Head of caudate nucleus (tissue), 42 donors: ENCODE data around the gene FOXJ1.
"Not testable (repeated sequence)": the region's sequence is repeated elsewhere in the genome, so short reads cannot be mapped to it uniquely, and the experiment has no call there.

Source experiments
- DNase-seq, 42 donors: peaks; one replicate each; pipeline versions ENCODE4 v3.0.0 to v3.0.0-alpha.2; 2020 to 2021; ENCODE audit warnings: mixed read lengths in 7 of 42
- intact Hi-C: fragments of 100-400 bp; cut with DNase I; formaldehyde crosslinking; loops from one replicate; pipeline ENCODE4 v1.15.0; 2022

The FOXJ1 gene, protein sequence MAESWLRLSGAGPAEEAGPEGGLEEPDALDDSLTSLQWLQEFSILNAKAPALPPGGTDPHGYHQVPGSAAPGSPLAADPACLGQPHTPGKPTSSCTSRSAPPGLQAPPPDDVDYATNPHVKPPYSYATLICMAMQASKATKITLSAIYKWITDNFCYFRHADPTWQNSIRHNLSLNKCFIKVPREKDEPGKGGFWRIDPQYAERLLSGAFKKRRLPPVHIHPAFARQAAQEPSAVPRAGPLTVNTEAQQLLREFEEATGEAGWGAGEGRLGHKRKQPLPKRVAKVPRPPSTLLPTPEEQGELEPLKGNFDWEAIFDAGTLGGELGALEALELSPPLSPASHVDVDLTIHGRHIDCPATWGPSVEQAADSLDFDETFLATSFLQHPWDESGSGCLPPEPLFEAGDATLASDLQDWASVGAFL

DNA sequence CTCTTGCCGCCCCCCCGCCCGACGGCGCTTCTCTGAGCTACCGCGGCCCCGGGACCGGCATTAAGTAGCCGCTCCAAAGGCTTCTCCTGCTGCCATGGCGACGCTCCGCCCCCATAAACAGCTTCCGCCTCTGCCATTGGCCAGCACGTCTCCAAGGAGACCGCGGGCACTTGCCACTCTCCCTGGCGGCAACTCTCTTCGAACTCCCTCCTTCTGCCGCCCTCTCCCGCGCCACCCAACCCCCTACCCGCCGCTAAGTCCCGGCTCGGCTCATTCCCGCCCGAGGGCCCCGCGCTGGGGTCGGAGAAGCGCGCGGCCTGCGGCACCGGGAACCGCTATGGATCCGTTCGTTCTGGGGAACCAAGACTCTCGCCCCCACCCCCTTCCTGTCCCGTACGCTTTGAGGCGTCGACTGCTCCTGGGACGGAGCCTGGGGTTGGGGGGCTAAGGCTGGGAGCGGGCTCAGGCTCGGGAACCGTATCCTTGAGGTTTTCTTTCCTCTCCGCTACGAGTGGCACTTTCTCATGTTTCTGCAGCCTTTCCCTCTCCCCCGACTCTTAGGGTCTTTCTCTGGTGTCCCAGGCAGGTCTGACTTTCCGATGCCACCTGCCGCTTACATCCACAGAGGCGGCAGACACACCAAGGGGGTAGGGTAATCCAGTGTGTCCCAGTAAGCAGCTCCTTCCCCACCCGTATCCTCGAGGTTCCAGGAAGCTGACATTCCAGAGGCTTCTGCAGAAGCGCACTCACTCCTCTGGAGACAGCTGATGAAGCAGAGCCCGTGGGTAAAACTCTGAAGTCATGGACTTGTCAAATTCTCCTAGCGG is at the start of gene FOXJ1:
TSS of gene FOXJ1 (minus strand) at position 34 of the 827 bp plus-strand sequence. CDS start 850 bp downstream, outside the sequence.
- intact Hi-C loops, result no loop called here
- DNase-seq, result peak; percentile 83 to 96 (median 93)

DNA sequence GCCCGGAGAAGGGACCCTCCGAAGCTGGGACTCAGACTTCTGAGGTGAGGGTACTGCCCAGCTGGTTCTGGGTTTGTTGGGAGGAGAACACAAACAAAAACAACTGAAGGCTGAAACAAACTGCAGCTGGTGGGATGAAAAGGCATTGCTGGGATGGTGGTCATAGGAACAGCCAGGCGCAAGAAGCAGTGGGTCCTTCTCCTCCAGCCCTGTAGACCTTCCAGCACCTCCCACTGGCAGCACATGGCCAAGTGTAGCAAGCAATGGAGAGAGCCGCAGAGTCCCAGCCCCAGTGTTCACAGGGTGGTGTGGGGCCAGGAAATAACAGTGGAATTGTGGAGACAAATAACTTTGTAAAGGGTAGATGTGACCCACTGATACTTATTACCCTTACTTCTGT is 48.7 kb upstream of the FOXJ1 start:
- intact Hi-C loops, result loop anchor here (10.0 kb wide), 2 partner anchors 55 to 85 kb away; no protein-coding TSS in a partner anchor
- DNase-seq, result no peak

DNA sequence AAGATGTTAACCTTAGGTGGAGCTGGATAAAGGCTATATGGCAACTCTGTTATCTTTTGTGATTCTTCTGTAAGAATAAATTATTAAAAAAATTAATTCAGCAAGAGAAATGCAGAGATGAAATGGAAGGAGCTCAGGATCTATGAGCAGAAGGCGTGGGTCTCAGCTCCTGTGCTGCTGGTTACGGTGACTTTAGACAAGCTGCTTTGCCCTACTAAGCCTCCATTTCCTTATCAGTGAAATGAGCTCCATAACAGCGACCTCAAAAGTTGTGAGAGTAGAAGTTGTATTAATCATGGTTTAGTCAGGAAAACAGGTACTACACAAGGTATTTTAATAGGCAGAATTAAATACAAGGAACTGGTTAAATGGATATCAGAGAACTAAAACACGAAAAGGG is 48.2 kb upstream of the FOXJ1 start:
- DNase-seq, result no peak
- intact Hi-C loops, result loop anchor here (10.0 kb wide), 2 partner anchors 54 to 86 kb away; no protein-coding TSS in a partner anchor

DNA sequence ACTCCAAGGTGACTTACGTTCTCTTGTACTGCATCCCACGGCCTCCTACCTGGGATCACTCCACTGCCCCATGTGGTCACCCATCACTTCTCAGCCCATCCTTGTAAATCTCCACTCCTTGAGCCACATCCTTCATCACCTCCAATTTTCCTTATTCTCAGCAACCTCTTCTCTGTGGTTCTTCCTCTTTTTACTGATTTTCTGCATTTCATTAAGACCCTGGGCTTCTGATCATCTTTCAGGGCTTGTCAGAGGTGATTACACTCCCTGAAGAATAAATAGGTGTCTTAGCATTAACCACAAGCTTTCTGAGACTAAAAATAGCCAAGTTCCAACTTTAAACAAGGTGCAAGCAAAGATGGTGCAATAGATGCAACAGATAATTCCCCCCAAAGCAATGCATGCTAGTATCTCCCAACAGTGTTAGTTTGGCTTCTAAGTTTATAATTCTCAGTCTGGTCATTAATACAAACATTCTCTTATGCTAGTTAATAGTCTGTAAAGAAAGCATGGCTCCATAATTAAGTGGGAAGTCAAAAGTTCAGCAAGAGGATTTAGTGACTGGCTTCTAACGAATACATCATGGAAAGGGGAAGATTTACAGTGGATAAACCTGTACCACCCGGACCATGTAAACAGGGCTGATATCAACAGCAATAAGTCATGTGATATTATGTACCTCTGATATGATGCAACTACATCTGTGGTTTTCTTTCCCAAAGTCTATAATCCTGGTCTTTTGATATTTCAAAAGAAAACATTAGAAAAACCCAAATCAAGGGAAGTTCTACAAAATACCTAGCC is 47.4 kb upstream of the FOXJ1 start:
- no peak for DNase-seq
- intact Hi-C loops, result loop anchor here (10.0 kb wide), 2 partner anchors 54 to 86 kb away; no protein-coding TSS in a partner anchor

DNA sequence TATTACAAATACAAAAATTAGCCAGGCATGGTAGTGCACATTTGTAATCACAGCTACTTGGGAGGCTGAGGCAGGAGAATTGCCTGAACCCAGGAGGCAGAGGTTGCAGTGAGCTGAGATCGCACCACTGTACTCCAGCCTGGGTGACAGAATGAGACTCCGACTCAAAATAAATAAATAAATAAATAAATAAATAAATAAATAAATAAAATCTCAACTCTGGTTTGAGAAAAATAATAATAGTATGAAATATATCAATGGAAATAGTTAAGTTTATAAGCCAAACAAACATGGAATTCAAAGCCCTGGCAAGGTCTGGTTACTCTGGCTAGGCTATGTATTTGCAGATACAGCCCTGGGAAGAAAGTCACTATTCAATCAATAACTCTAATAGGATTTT is 45.7 kb upstream of the FOXJ1 start:
- intact Hi-C loops, result loop anchor here (10.0 kb wide), 2 partner anchors 52 to 88 kb away; no protein-coding TSS in a partner anchor

DNA sequence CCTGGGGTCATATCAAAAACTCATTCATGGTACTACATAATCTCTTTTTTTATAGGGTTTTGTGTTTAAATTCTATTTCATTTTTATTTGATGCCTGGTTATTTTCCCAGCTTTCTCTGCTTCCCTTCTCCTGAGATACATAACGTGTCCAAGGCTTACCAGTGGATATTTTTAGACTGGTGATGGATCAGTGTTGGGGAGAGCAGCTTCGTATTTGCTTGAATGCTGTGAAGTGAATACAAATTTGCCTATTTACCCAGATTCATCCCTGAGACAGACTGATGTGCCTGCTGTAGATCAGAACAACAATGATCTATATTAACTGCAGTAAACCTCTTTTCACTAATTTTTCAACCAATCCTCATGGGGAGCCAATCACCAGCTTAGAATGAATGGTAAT is 43.2 kb upstream of the FOXJ1 start:
- no peak for DNase-seq
- intact Hi-C loops, result loop anchor here (10.0 kb wide), 2 partner anchors 49 to 91 kb away; no protein-coding TSS in a partner anchor

More for the DNA sequence above, 45.7 kb upstream of the FOXJ1 start:
- DNase-seq, result not testable (repeated sequence)

DNA sequence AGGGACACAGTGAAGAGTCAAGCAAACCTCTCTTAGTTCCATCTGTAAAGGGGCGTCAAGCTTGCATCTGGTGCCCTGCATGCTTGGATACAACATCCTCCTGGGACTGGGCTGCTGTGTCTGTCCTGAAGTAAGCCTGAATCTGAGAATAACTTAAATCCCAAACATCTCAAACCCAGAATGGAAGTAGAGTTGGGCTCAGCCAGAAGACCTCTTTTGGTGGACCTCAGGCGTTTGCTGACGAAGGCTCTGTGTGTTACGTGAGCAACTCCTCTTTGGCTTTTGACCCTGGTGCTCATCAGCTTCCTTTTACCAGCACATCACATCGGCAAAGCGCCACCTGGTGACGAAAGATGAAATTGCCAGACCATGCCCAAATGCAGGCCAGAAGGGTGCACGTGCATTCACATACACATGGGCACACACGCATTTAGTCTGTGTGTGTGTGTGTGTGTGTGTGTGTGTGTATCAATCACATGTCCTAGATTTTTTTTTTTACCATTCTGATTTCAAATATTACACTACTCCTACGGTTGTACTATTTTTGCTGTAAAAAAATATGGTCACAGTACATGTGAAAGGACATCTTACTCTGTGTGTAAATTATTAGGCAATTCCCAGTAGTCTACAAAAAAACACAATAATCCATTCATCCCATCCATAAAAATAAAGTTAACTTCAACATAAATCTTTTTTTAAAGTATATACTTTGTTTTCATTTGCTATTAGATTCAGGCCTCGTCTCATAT is 41.1 kb upstream of the FOXJ1 start:
- peak; percentile 32 to 96 (median 90) for DNase-seq
- intact Hi-C loops, result loop anchor here (10.0 kb wide), 2 partner anchors 47 to 93 kb away; no protein-coding TSS in a partner anchor

DNA sequence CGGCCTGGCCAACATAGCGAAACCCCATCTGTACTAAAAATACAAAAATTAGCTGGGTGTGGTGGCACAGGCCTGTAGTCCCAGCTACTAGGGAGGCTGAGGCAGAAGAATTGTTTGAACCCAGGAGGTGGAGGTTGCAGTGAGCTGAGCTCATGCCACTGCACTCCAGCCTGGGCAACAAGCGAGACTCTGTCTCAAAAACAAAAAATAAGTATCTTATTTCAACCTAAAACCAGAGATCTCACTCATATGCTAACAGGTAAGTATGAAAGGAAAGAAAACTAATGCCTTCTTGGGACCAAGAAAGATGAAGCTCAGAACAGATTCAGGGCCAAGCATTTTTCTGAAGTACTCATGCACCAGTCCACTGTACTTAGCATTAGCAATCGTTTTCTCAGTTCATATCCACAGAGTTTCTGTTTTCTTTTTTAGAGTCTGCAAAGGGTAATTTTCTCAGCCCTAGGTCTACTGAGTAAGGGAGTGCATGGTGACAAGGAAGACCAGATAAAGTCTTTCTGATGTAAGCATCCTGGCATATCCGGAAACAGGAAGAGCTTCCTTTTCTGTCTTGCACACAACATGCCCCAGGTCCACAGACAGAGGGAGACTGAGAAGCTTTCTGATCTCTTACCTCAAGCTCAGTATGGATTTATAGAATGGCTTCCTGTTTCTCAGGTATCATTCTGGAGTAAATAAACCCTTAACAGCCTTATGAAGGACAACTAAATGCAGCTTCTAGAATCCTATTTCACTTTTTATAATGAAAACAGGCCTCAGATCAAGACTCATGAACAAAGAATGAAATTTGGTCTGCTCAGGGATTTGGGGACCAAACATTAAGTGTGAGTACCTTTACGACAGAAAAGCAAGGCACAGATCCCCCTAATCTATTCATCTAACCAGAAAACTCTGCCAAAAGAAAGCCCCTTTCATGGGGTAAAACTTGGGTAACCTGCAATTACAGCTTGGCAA is 38.7 kb upstream of the FOXJ1 start:
- intact Hi-C loops, result loop anchor here (10.0 kb wide), 2 partner anchors 45 to 95 kb away; no protein-coding TSS in a partner anchor
- no peak for DNase-seq

DNA sequence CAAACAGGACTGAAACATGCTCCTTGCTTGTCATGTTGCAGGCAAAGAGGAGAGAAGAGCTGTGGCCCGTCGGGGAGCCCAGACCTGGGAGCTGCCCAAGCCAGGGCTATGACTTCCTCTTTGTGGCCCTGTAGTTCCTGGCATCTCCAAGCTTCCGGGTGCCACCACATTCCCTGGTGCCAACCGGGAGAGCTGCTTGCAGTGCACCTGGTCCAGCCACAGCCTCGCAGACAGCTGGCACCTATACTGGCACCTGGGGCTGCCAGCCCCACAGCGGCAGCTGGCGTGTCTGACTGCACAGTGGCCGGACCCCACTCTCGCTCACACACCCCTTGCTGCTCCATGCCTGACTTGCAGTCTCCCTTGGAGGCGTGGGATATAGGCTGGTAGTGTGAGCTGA is 37.1 kb upstream of the FOXJ1 start:
- intact Hi-C loops, result no loop called here
- DNase-seq, result no peak

DNA sequence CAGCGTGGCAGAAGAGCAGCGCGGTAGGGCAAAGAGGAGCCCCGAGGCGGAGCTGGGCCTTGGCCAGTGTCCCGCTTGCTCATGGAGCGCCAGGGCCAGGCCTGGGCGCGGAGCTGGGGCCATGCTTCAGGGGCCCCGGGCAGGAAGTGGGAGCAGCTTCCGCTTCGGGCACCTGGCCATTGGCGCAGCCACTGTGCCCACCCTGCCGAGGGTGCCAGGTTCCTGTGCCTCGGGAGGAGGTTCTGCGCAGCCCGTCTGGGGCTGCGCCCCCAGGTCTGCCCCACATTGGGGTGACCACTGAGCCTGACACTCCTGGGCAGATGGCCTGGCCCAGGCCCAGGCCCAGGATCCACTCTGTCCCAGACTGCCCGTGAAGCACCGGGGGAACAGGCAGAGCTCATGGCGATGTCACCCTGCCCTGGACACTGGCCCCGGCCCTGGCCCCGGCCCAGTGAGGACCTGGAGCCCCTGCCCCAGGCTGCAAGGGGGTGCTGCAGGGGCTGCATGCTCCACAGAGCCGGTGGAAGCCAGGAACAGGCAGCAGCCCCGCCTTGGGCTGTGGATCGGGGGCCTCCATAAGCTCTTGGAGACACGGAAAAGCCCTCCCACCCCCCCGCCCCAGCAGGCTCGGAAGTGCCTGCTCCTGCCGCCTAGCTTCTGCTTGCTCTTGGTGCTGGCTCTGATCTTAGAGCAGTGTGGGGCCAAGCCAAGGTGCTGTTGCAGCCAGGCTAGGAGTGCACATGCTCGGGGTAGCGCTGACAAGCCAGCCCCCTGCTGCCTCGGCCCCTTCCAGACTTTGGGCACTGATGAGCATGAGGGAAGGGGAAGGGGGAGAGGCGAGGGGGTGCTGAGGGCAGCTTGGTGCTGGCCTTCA is 35.9 kb upstream of the FOXJ1 start:
- peak in 1 of 42 donors; percentile 1 for DNase-seq
- intact Hi-C loops, result no loop called here

DNA sequence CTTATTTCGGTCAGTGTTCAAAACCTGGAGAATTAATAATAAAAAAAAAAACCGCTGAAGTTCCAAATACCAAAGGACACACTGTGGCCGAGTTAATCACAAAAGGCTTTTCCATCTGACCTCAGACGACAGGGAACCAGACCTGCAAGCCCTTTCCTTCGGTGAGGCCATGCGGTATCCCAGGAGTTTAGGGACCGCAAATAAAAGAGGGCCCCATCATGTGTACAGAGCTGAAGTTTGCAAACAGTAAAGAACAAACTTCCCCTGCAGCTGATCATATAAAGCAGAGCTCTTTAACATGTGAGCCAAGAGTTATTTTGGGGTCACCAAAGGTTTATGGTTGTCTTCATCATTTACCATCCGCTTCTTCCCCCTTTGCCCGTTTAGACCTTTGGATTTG is 33.0 kb upstream of the FOXJ1 start:
- intact Hi-C loops, result no loop called here
- no peak for DNase-seq

DNA sequence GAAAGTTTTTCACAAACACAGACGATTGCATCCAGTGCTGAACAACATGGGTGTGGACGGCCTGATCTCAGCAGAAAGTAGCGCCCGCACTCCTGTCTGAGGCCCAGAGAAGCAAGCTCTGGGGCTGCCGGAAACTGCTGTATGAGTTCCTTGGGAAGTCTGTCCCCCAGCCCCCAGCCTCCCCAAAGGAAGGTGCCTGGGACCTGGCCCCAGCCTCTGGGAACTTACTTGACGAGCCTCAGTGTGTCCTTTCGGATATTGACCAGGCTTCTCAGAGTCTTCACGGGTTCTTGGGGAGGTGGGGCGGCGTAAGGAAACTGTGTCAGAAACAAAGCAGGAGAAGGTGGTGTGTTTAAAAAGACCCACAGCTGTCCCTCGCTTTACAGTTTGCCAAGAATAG is 32.4 kb upstream of the FOXJ1 start:
- intact Hi-C loops, result no loop called here
- no peak for DNase-seq

DNA sequence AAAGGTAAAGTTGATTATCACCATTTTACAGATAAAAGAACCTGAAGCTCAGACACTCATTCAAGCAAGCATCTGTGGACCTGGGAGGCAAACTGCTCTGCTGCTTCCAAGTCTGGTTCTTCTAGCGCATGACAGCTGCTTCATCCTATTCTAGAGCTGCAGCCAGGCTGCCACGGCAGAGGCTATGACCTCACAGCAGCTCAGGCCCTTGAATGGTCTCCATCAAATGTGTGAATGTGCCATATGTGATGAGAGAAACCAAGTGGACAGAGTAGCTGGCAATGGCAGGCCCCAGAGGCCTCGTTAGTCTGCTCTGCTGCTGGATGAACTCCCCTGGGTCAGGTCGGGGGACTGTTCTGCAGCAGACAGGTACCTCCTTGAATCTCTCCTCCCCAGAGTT is 30.7 kb upstream of the FOXJ1 start:
- intact Hi-C loops, result no loop called here

DNA sequence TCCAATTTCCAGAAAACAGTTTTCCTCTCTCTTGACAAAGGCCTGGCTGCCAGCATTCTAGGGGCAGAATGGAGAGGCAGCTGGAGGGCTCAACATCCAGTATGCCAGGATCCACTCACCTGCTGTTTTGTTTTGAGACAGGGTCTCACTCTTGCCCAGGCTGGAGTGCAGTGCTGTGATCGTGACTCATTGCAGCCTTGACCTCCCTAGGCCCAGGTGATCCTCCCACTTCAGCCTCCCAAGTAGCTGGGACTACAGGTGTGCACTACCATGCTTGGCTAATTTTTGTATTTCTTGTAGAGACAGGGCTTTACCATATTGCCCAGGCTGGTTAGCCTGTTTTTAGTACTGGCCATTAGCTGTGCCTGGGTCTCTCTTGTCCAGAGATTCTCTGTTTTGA is 29.1 kb upstream of the FOXJ1 start:
- intact Hi-C loops, result no loop called here
- no peak for DNase-seq

More for the DNA sequence above, 30.7 kb upstream of the FOXJ1 start:
- no peak for DNase-seq

DNA sequence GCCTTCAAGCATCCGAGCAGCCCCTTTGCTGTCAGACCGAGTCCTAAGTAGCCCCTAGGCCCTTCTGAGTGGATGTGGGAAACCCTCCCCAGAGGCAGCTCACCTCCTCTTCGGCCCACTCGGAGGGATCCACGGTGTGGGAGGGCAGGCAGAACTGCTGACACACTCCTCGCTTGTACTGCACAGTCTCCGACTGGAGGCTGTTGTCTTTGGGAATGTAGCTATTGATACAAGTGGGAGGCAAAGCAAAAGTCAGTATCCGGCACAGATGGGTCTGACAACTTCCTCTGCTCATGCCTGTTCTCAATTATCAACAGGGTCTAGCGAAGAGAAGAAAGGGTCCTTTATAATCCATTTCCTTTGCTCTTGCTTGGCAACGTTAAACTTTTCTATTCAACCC is 25.9 kb upstream of the FOXJ1 start:
- peak in 33 of 42 donors; percentile 19 to 77 (median 47) for DNase-seq
- intact Hi-C loops, result no loop called here

DNA sequence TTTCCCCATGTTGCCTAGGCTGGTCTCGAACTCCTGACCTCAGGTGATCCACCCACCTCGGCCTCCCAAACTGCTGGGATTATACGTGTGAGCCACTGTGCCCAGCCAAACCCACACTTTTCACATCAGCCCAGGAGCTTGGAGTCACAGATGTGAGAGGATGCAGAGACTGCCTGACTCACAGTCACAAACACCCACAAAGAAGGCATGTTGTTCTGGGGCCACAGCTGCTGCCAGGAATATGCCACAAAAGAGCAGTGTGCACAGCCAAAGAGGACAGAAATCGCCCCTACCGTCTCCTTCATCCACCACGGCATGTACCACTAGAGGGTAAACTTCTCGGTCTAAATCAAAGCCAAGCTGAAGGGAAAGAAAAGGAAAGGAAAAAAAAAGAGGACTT is 25.1 kb upstream of the FOXJ1 start:
- intact Hi-C loops, result no loop called here
- peak; percentile 21 to 88 (median 72) for DNase-seq
